Measurements from ENCODE around the gene EXOC3.

- TF ChIP-seq POLR2A (IDR thresholded peaks at IDR 0.05): no peak
- TF ChIP-seq, protein P1, sequence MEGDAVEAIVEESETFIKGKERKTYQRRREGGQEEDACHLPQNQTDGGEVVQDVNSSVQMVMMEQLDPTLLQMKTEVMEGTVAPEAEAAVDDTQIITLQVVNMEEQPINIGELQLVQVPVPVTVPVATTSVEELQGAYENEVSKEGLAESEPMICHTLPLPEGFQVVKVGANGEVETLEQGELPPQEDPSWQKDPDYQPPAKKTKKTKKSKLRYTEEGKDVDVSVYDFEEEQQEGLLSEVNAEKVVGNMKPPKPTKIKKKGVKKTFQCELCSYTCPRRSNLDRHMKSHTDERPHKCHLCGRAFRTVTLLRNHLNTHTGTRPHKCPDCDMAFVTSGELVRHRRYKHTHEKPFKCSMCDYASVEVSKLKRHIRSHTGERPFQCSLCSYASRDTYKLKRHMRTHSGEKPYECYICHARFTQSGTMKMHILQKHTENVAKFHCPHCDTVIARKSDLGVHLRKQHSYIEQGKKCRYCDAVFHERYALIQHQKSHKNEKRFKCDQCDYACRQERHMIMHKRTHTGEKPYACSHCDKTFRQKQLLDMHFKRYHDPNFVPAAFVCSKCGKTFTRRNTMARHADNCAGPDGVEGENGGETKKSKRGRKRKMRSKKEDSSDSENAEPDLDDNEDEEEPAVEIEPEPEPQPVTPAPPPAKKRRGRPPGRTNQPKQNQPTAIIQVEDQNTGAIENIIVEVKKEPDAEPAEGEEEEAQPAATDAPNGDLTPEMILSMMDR (IDR thresholded peaks at IDR 0.05): no peak
- TF ChIP-seq EP300 (IDR thresholded peaks at IDR 0.05; ENCODE audit: low read depth): no peak
- no peak for TF ChIP-seq POLR2AphosphoS5 (IDR thresholded peaks at IDR 0.05)
Observed at GRCh38 chr5:485113-485945, 42.4 kb downstream of the EXOC3 start.

Measured in transverse colon (tissue), 4 donors.